HG03442 (cell line): ENCODE data around the gene ROPN1B.
A peak's percentile ranks its signal among the peaks of the same experiment; 100 is the strongest.
"Not testable (repeated sequence)": the region's sequence is repeated elsewhere in the genome, so short reads cannot be mapped to it uniquely, and the experiment has no call there.

Source experiments
- ATAC-seq: cut with Tn5 transposase; IDR thresholded peaks from one replicate; pipeline ENCODE4 v1.9.1; 2021; ENCODE audit warnings: mild to moderate bottlenecking, moderate library complexity; ENCODE audit not compliant: unreplicated experiment

The ROPN1B gene

DNA sequence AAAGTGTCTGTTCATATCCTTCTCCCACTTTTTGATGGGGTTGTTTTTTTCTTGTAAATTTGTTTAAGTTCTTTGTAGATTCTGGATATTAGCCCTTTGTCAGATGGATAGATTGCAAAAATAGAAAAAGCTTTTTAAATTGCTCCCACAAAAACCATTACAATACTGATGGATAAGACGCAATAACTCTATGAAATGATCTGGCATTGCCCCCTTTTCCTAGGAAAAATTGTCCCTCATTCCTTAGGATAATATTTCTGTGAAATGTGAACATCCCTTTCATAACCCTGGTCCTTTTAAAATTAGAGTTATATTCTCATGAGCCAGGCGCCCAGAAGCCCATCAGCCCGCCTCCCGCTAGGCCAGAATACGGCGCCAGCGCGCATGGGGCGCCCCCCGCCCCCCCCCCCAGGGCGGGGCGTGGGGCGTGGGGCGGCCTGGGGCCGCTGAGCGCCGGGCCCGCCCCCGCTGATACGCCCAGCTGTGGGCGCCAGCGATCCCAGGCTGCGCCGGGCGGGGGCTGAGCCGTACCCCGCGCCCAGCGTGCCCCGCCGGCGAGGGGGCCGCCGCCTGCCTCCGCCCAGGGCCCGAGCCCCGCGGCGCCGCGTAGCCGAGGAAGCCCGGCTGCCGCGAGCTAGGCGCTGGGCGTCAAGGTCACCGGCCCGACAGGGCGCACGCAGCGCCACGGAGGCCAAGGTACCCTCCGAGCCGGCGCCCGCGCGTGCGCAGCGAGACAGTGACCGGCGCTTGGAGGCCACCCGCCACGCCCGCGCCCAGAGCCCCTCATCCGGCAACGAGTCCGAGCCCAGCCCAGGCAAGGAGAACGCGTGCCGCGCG, 11.1 kb upstream of the ROPN1B start:
- ATAC-seq = no peak

- ATAC-seq = no peak
Measured at GRCh38 chr3:125958511-125959316, 10.3 kb upstream of the ROPN1B start.

- no peak for ATAC-seq
Measured at GRCh38 chr3:125959317-125960065, 9.5 kb upstream of the ROPN1B start.

DNA sequence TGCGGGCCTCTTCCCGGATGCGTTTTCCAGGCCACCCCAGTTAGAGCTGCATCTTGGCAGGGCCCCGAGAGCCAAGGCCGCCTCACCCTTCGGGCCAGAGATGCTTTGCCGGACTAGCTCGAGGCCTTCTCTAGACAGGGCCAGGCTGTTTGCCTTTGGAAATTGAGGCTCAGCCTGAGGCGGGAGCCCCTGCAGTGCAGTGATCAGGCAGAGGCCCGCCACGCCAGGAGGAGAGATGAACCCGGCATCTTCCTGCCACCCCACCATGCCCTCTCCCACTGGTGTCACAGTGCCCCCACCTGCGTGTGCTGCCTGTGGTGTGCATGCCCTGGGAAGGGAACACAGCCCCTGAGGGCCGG, 8.9 kb upstream of the ROPN1B start:
- no peak for ATAC-seq

- no peak for ATAC-seq
Measured at GRCh38 chr3:125960456-125961288, 8.3 kb upstream of the ROPN1B start.

DNA sequence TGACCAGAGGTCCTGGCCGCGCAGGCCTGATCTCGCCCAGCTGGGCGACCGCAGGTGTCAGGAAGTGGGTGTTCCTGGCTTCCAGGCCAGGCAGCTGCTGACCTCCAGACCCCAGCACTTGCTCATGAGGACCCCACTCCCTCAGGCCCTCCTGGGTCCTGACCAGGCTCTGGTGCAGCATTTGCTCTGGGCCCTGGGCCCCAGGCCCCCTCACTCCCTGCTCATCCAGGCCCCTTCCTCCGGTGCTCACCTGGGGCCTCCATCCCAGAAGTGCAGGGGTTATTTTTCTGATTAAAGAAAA, 7.7 kb upstream of the ROPN1B start:
- ATAC-seq = no peak

GRCh38 chr3:125963834-125964233, 5.1 kb upstream of the ROPN1B start:
- not testable (repeated sequence) for ATAC-seq

- no peak for ATAC-seq
Measured at GRCh38 chr3:125965505-125965904, 3.5 kb upstream of the ROPN1B start.

- ATAC-seq = no peak
Measured at GRCh38 chr3:125967156-125967555, 1.8 kb upstream of the ROPN1B start.

GRCh38 chr3:125968121-125968520, 857 bp upstream of the ROPN1B start:
- ATAC-seq = not testable (repeated sequence)

DNA sequence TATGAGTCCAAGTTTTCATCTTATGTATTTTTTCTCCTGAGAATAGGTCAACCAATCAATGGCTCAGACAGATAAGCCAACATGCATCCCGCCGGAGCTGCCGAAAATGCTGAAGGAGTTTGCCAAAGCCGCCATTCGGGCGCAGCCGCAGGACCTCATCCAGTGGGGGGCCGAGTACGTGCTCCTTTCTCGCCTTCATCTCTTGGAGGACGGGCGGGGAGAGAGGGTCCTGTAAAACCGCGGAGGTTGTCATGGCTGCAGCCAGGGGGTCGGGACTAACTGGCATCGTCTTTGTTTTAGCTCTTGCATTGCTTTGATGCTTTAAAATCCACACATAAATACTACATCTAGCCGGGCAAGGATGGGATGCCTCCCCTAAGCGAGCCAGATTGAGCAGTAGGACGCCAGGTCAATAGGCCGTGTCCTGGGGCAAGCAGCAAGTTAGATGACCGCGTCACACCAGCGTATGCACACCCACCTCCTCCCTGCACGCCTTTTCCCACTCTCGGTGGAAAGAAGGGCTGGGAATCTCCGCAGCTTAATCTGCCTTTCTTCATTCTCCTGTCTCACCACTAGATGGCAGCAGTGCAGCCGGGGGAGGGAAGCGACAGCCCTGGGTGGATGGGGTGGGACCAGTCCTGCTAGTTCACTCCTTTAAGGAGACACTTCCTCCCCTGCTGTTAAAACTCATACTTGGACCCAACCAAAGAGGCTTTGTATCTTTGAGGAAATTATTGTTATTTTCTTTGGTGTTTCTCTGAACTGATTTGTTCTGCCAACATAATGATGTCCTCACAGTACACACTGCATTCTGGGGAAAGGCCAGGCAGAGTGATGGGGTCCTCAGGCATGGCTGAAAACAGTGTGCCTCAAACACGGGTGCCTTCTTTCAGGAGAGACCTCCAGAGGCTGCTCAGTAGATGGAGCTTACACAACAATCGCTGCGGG, 3.3 kb downstream of the ROPN1B start:
- not testable (repeated sequence) for ATAC-seq

GRCh38 chr3:125975245-125976002, 6.4 kb downstream of the ROPN1B start:
- ATAC-seq = not testable (repeated sequence)

GRCh38 chr3:125976003-125976390, 7.0 kb downstream of the ROPN1B start:
- ATAC-seq = not testable (repeated sequence)

DNA sequence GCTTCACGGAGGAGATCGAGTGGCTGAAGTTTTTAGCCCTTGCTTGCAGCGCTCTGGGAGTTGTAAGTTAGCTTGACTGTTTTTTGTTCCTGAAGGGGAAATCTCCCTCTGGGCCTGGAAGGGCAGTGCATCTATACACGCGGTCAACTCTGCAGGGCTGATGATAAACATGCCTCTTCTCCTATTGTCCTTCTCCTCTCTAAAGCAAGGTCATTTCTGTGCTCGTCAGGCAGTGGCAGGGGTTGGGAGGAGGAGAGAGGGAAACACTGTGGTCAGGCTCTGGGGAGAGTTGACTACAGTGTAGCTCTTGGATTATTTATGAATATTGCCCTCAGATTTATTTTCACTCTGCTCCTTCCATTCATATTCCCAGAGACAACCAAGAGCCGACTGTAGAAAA, 8.1 kb downstream of the ROPN1B start:
- ATAC-seq = not testable (repeated sequence)

GRCh38 chr3:125984951-125985350, 16.0 kb downstream of the ROPN1B start:
- ATAC-seq = not testable (repeated sequence)

GRCh38 chr3:125990253-125990970, 21.4 kb downstream of the ROPN1B start:
- peak; percentile 84 for ATAC-seq

- ATAC-seq = not testable (repeated sequence)
Measured at GRCh38 chr3:125996751-125997150, 27.8 kb downstream of the ROPN1B start.

- no peak for ATAC-seq
Measured at GRCh38 chr3:126002189-126002588, 33.2 kb downstream of the ROPN1B start.
